GM06990 (cell line): ENCODE data around the gene DOCK4.

Source experiments
- DNase-seq: peaks from one replicate; pipeline ENCODE4 v3.0.0-alpha.2; 2011; ENCODE audit not compliant: insufficient read length; ENCODE audit errors: extremely low read depth
- H3K27me3 ChIP-seq: replicated peaks from 2 replicates; pipeline ENCODE4 v1.6.0; 2011; ENCODE audit warnings: low read length; ENCODE audit not compliant: control insufficient read depth, insufficient read depth
- H3K36me3 ChIP-seq: 2 replicates; pipeline ENCODE4 v1.5.1; 2011; ENCODE audit warnings: low read length; ENCODE audit not compliant: control insufficient read depth, insufficient read depth
- H3K4me3 ChIP-seq: replicated peaks from 2 replicates; pipeline ENCODE4 v1.5.1; 2011; ENCODE audit warnings: low read depth, mild to moderate bottlenecking, control low read depth, low read length
- CTCF ChIP-seq: IDR thresholded peaks from 2 replicates; pipeline ENCODE4 v1.5.1; 2011; ENCODE audit warnings: low read length, control low read depth, mild to moderate bottlenecking, inconsistent platforms; ENCODE audit not compliant: insufficient read depth, poor library complexity, severe bottlenecking

The DOCK4 gene

DNA sequence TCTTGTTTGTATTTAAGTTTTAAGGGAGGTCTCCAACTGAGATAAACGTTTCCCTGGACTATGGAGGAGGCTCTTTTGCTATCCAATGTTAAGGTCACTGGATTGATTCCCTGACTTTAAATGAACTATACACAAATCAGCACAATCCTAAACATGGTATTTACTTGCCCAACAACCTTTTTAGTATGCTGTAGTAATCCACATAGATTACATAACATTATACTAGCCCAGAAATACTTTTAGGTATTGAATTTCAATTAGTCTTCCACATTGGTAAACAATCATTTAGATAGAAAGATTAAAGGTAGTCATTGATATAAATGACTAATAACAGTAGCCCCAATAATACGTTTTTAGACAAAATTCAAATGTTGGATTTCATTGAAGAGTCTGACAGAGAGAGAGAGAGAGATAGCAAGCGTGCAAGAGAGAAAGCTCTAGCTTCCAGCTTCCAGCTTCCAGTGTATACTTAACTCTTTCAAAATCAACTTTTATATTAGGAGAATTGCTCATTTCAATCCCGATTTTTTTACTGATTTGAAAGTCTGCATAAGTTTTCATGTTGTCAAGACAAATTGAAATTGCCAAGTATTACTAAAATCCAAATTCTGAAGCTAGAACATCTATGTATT is 155.8 kb downstream of the DOCK4 start:
- no peak for TF ChIP-seq CTCF
- no peak for DNase-seq
- Histone ChIP-seq H3K27me3 (no peaks in the 10 kb centered on the region), H3K4me3 (no peak overlapping the region), H3K36me3 (no peaks in the 10 kb centered on the region)

DNA sequence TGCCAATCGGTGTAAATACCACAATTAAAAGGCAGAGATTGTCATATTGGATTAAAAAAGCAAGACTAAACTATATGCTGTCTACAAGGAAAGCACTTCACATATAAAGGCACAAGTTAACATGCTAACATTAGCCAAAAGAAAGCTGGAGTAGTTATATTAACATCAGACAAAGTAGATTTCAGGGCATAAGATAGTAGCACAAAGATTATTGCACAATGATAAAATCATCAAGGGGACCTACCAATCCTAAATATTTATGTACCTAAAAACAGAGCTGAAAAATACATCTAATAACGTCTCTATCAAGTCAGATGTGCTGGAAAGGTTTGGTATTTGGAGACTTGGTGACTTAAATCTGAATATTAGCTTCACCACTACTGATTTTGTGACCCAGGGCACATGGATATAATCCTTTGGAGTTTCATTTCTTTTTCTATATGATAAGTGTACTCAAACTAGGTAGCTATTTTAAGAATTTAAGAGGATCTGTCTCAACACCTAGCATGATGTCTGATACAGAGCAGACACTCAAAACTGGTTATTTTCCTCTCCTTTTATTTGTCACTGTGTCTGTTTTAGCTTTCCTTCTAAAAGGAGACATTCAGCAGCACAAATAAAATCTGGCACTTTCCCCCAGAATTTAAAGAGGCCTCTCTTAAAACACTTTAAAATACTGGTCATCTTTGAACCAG is 156.5 kb downstream of the DOCK4 start:
- H3K36me3 ChIP-seq: no peaks in the 10 kb centered on the region
- DNase-seq: no peak
- no peak for TF ChIP-seq CTCF
- H3K4me3 ChIP-seq: no peak overlapping the region
- no peaks in the 10 kb centered on the region for H3K27me3 ChIP-seq

DNA sequence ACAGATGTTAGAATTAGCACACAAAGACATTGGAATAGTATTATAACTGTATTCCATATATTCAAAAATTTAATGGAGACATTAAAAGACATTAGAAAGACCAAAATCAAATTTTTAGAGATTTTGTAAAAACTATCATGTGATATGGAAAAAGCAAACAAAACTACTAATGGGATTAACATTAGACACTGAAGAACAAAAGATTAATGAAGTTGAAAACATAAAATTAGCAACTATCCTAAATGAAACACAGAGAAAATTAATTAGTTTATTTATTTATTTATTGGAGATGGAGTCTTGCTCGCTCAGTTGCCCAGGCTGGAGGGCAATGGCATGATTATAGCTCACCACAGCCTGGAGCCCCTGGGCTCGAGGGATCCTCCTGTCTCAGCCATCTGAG is 158.8 kb downstream of the DOCK4 start:
- TF ChIP-seq CTCF: no peak
- DNase-seq: no peak
- no peak overlapping the region for H3K4me3 ChIP-seq
- no peaks in the 10 kb centered on the region for H3K36me3 ChIP-seq
- H3K27me3 ChIP-seq: no peaks in the 10 kb centered on the region

DNA sequence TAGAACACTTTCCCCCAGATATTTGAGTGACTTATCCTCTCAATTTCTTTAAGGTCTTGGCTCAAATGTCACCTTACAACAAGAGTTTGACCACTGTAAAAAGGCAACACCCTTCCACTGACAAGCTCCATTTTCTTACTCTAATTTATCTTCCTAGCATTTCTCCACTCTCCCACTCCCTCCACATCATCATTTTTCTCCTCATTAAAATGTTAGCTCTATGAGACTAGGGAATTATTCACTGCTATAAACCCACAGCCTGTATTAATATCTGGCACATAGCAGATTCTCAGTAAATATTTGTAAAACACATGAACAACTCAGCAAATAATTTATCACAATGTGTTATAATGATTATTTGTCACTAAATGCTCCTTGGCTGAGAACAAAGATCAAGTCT is 161.0 kb downstream of the DOCK4 start:
- no peak for TF ChIP-seq CTCF
- no peak for DNase-seq
- Histone ChIP-seq H3K27me3 (no peaks in the 10 kb centered on the region), H3K4me3 (no peak overlapping the region), H3K36me3 (no peaks in the 10 kb centered on the region)

GRCh38 chr7:112042631-112043030 is 163.6 kb downstream of the DOCK4 start:
- H3K4me3 ChIP-seq: no peak overlapping the region
- TF ChIP-seq CTCF: no peak
- no peaks in the 10 kb centered on the region for H3K36me3 ChIP-seq
- H3K27me3 ChIP-seq: no peaks in the 10 kb centered on the region
- DNase-seq: no peak

- Histone ChIP-seq H3K36me3 (no peaks in the 10 kb centered on the region), H3K27me3 (no peaks in the 10 kb centered on the region), H3K4me3 (no peak overlapping the region)
- no peak for DNase-seq
- TF ChIP-seq CTCF: no peak
Measured at GRCh38 chr7:112038353-112038752, 167.8 kb downstream of the DOCK4 start.
